Retinal pigment epithelial cell (primary cell): ENCODE measurements around the gene TMEM82.

ENCODE experiments used
- DNase-seq: peaks from one replicate; pipeline ENCODE4 v3.0.0-alpha.2; 2010; ENCODE audit warnings: low read depth
- H3K4me3 ChIP-seq: 2 replicates; pipeline ENCODE4 v1.5.1; 2011; ENCODE audit warnings: mild to moderate bottlenecking, low read length, control low read depth, moderate library complexity
- TF ChIP-seq, protein P1 (sequence below): conservative IDR thresholded peaks from 2 replicates; pipeline ENCODE4 v1.5.1; 2011; ENCODE audit warnings: low read depth, low read length, control low read depth, inconsistent platforms

The TMEM82 gene

DNA sequence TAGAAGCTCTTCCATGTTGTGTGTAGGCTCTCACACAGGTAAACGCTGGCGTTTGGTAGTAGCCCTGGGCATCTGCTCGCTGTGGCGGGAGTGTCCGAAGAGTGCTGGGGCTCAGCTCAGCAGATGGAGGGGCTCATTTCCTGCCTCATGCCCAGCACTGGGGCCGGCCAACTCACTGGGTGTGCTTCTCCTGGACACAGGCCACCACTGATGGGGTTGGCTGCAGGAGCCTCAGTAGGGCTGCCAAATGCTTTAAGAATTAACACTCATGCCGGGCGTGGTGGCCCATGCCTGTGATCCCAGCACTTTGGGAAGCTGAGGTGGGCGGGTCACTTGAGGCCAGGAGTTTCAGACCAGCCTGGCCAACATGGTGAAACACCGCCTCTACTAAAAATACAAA lies 44.3 kb downstream of the TMEM82 start:
- TF ChIP-seq, protein P1, sequence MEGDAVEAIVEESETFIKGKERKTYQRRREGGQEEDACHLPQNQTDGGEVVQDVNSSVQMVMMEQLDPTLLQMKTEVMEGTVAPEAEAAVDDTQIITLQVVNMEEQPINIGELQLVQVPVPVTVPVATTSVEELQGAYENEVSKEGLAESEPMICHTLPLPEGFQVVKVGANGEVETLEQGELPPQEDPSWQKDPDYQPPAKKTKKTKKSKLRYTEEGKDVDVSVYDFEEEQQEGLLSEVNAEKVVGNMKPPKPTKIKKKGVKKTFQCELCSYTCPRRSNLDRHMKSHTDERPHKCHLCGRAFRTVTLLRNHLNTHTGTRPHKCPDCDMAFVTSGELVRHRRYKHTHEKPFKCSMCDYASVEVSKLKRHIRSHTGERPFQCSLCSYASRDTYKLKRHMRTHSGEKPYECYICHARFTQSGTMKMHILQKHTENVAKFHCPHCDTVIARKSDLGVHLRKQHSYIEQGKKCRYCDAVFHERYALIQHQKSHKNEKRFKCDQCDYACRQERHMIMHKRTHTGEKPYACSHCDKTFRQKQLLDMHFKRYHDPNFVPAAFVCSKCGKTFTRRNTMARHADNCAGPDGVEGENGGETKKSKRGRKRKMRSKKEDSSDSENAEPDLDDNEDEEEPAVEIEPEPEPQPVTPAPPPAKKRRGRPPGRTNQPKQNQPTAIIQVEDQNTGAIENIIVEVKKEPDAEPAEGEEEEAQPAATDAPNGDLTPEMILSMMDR = no peak
- DNase-seq = no peak
- H3K4me3 ChIP-seq = no peak overlapping the region

DNA sequence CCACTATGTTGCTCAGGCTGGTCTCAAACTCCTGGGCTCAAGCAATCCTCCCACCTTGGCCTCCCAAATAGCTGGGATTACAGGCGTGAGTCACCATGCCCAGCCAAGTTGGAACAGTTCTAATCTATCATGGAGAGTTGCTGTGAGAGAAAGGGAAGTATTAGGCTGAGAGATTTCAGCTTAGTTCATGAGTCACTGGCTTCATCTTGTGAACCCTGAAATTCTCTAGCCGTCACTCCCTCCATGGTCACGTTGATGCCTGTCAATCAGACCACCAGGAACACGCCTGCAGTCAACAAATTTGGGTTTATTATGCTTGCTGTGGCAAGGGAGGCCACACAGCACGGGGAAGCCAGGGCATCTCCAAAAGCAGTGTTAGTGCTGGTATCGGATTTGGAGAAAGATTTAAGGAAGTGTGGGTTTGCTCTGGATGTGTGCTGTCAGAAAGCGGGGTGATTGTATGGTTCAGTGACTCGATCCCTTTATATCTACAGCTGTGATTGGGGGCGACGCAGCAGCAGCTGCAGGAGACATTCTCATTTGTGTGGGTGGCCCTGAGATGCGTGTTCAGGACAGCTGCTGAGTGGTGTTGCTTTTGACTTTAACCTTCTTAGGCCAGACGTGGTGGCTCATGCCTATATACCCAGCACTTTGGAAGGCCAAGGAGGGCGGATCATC lies 46.5 kb downstream of the TMEM82 start:
- peak; percentile 83 for DNase-seq
- TF ChIP-seq, protein P1 = no peak
- H3K4me3 ChIP-seq = no peak overlapping the region

DNA sequence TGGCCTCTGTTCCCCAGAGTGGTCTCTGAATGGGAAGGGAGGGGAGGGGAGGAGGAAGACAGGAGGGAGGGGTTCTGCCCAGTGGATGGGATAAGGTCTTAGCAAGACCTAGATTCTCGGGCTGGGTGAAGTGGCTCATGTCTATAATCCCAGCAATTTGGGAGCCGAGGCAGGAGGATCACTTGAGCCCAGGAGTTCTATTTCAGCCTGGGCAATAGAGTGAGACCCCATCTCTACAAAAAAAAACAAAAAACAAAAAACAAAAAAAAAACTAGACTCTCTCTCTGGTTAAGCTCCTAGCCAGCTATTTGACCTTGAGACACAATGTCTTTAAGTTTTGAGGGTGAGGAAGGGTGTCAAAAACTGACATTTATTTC lies 53.8 kb downstream of the TMEM82 start:
- TF ChIP-seq, protein P1 = no peak
- no peak overlapping the region for H3K4me3 ChIP-seq
- DNase-seq = no peak
